ENCODE data around the gene SDK1.

Gene SDK1

GRCh38 chr7:3974329-3974728 is 673.3 kb downstream of the SDK1 start:
- Histone ChIP-seq H3K4ac (ENCODE audit: low read depth, low read length) (no peak overlapping the region), H4K8ac (ENCODE audit: low read depth, low read length) (no peak overlapping the region), H3K9ac (ENCODE audit: low read length) (no peak overlapping the region), H3K4me3 (ENCODE audit: low read depth, low read length) (no peak overlapping the region), H3K27me3 (ENCODE audit: insufficient read depth, low read length) (no peaks in the 10 kb centered on the region), H4K12ac (ENCODE audit: low read depth, low read length) (no peak overlapping the region), H2BK120ac (ENCODE audit: insufficient read depth, low read length, poor library complexity) (no peak overlapping the region), H3K9me3 (ENCODE audit: insufficient read depth, low read depth, low read length) (peaks cover 3% of the 10 kb centered on the region), H3K23ac (ENCODE audit: low read length) (no peak overlapping the region), H2AFZ (ENCODE audit: insufficient read depth, low read length, poor library complexity) (no peak overlapping the region), H2AK5ac (ENCODE audit: low read length) (no peak overlapping the region), H3K14ac (ENCODE audit: low read length) (no peak overlapping the region), H3K18ac (ENCODE audit: low read length) (no peak overlapping the region), H3K79me2 (ENCODE audit: control insufficient read depth, insufficient read depth, low read length, poor library complexity) (no peaks in the 10 kb centered on the region), H2BK5ac (ENCODE audit: low read depth, low read length, poor library complexity) (no peak overlapping the region), H2BK12ac (ENCODE audit: low read length) (no peak overlapping the region), H3K4me2 (ENCODE audit: low read length) (no peak overlapping the region), H3K79me1 (ENCODE audit: low read length) (no peaks in the 10 kb centered on the region), H4K91ac (ENCODE audit: low read depth, low read length) (no peak overlapping the region), H3K27ac (ENCODE audit: low read depth, low read length) (no peak overlapping the region), H3K4me1 (ENCODE audit: control insufficient read depth in 1 of 2, insufficient read depth in 2 of 2, low read length in 2 of 2) (no peaks in the 10 kb centered on the region), H3K36me3 (ENCODE audit: control insufficient read depth in 1 of 2, insufficient read depth in 2 of 2, low read length in 2 of 2) (peaks cover 26 to 35% of the 10 kb centered on the region in 2 experiments)
- WGBS (ENCODE audit: extremely low coverage, insufficient coverage, insufficient read length) = no CpG with 5 or more reads among the region's 19 CpGs
- DNase-seq = no peak

GRCh38 chr7:3975371-3975770 is 674.3 kb downstream of the SDK1 start:
- no peak overlapping the region for H2BK120ac ChIP-seq (ENCODE audit: insufficient read depth, low read length, poor library complexity)
- WGBS (ENCODE audit: extremely low coverage, insufficient coverage, insufficient read length) = no CpG with 5 or more reads among the region's 6 CpGs
- no peak overlapping the region for H2AFZ ChIP-seq (ENCODE audit: insufficient read depth, low read length, poor library complexity)
- no peak overlapping the region for H2BK12ac ChIP-seq (ENCODE audit: low read length)
- no peak for DNase-seq
- H3K9ac ChIP-seq (ENCODE audit: low read length) = no peak overlapping the region
- no peak overlapping the region for H4K12ac ChIP-seq (ENCODE audit: low read depth, low read length)
- no peaks in the 10 kb centered on the region for H3K79me2 ChIP-seq (ENCODE audit: control insufficient read depth, insufficient read depth, low read length, poor library complexity)
- no peak overlapping the region for H3K18ac ChIP-seq (ENCODE audit: low read length)
- H3K14ac ChIP-seq (ENCODE audit: low read length) = no peak overlapping the region
- H3K4me3 ChIP-seq (ENCODE audit: low read depth, low read length) = no peak overlapping the region
- no peak overlapping the region for H3K4me2 ChIP-seq (ENCODE audit: low read length)
- H2AK5ac ChIP-seq (ENCODE audit: low read length) = no peak overlapping the region
- H3K23ac ChIP-seq (ENCODE audit: low read length) = no peak overlapping the region
- H3K27ac ChIP-seq (ENCODE audit: low read depth, low read length) = no peak overlapping the region
- H3K79me1 ChIP-seq (ENCODE audit: low read length) = no peaks in the 10 kb centered on the region
- no peak overlapping the region for H4K91ac ChIP-seq (ENCODE audit: low read depth, low read length)
- H3K9me3 ChIP-seq (ENCODE audit: insufficient read depth, low read depth, low read length) = peaks cover 3% of the 10 kb centered on the region
- no peak overlapping the region for H4K8ac ChIP-seq (ENCODE audit: low read depth, low read length)
- H3K4ac ChIP-seq (ENCODE audit: low read depth, low read length) = no peak overlapping the region
- peaks cover 26 to 35% of the 10 kb centered on the region in 2 experiments for H3K36me3 ChIP-seq (ENCODE audit: control insufficient read depth in 1 of 2, insufficient read depth in 2 of 2, low read length in 2 of 2)
- no peak overlapping the region for H2BK5ac ChIP-seq (ENCODE audit: low read depth, low read length, poor library complexity)
- H3K27me3 ChIP-seq (ENCODE audit: insufficient read depth, low read length) = no peaks in the 10 kb centered on the region
- H3K4me1 ChIP-seq (ENCODE audit: control insufficient read depth in 1 of 2, insufficient read depth in 2 of 2, low read length in 2 of 2) = no peaks in the 10 kb centered on the region

- no peak for DNase-seq
- Histone ChIP-seq H3K36me3 (ENCODE audit: control insufficient read depth in 1 of 2, insufficient read depth in 2 of 2, low read length in 2 of 2) (peaks cover 18 to 26% of the 10 kb centered on the region in 2 experiments), H3K14ac (ENCODE audit: low read length) (no peak overlapping the region), H3K9ac (ENCODE audit: low read length) (no peak overlapping the region), H3K9me3 (ENCODE audit: insufficient read depth, low read depth, low read length) (peaks cover 3% of the 10 kb centered on the region), H4K12ac (ENCODE audit: low read depth, low read length) (no peak overlapping the region), H3K4me1 (ENCODE audit: control insufficient read depth in 1 of 2, insufficient read depth in 2 of 2, low read length in 2 of 2) (peaks cover 0 to 3% of the 10 kb centered on the region in 2 experiments), H2BK12ac (ENCODE audit: low read length) (no peak overlapping the region), H2AK5ac (ENCODE audit: low read length) (no peak overlapping the region), H3K4me3 (ENCODE audit: low read depth, low read length) (no peak overlapping the region), H2AFZ (ENCODE audit: insufficient read depth, low read length, poor library complexity) (no peak overlapping the region), H3K79me2 (ENCODE audit: control insufficient read depth, insufficient read depth, low read length, poor library complexity) (no peaks in the 10 kb centered on the region), H4K91ac (ENCODE audit: low read depth, low read length) (no peak overlapping the region), H3K4me2 (ENCODE audit: low read length) (no peak overlapping the region), H3K79me1 (ENCODE audit: low read length) (no peaks in the 10 kb centered on the region), H2BK120ac (ENCODE audit: insufficient read depth, low read length, poor library complexity) (no peak overlapping the region), H4K8ac (ENCODE audit: low read depth, low read length) (no peak overlapping the region), H3K27ac (ENCODE audit: low read depth, low read length) (no peak overlapping the region), H3K27me3 (ENCODE audit: insufficient read depth, low read length) (no peaks in the 10 kb centered on the region), H3K23ac (ENCODE audit: low read length) (no peak overlapping the region), H3K4ac (ENCODE audit: low read depth, low read length) (no peak overlapping the region), H3K18ac (ENCODE audit: low read length) (no peak overlapping the region), H2BK5ac (ENCODE audit: low read depth, low read length, poor library complexity) (no peak overlapping the region)
- WGBS (ENCODE audit: extremely low coverage, insufficient coverage, insufficient read length) = no CpG with 5 or more reads among the region's 12 CpGs
Measured at GRCh38 chr7:3977391-3977790, 676.3 kb downstream of the SDK1 start.

GRCh38 chr7:3978839-3979238 is 677.8 kb downstream of the SDK1 start:
- H3K4ac ChIP-seq (ENCODE audit: low read depth, low read length) = no peak overlapping the region
- no peak overlapping the region for H4K12ac ChIP-seq (ENCODE audit: low read depth, low read length)
- no peak overlapping the region for H3K23ac ChIP-seq (ENCODE audit: low read length)
- no peak overlapping the region for H4K91ac ChIP-seq (ENCODE audit: low read depth, low read length)
- H3K27ac ChIP-seq (ENCODE audit: low read depth, low read length) = no peak overlapping the region
- H3K27me3 ChIP-seq (ENCODE audit: insufficient read depth, low read length) = no peaks in the 10 kb centered on the region
- no peak overlapping the region for H2BK120ac ChIP-seq (ENCODE audit: insufficient read depth, low read length, poor library complexity)
- no peak overlapping the region for H2AFZ ChIP-seq (ENCODE audit: insufficient read depth, low read length, poor library complexity)
- no peak overlapping the region for H2BK12ac ChIP-seq (ENCODE audit: low read length)
- H4K8ac ChIP-seq (ENCODE audit: low read depth, low read length) = no peak overlapping the region
- peaks cover 3% of the 10 kb centered on the region for H3K9me3 ChIP-seq (ENCODE audit: insufficient read depth, low read depth, low read length)
- H3K14ac ChIP-seq (ENCODE audit: low read length) = no peak overlapping the region
- H2BK5ac ChIP-seq (ENCODE audit: low read depth, low read length, poor library complexity) = no peak overlapping the region
- H3K9ac ChIP-seq (ENCODE audit: low read length) = no peak overlapping the region
- no peak overlapping the region for H3K4me2 ChIP-seq (ENCODE audit: low read length)
- H3K36me3 ChIP-seq (ENCODE audit: control insufficient read depth in 1 of 2, insufficient read depth in 2 of 2, low read length in 2 of 2) = peaks cover 11 to 20% of the 10 kb centered on the region in 2 experiments
- peaks cover 0 to 3% of the 10 kb centered on the region in 2 experiments for H3K4me1 ChIP-seq (ENCODE audit: control insufficient read depth in 1 of 2, insufficient read depth in 2 of 2, low read length in 2 of 2)
- no CpG with 5 or more reads among the region's 8 CpGs for WGBS (ENCODE audit: extremely low coverage, insufficient coverage, insufficient read length)
- no peaks in the 10 kb centered on the region for H3K79me2 ChIP-seq (ENCODE audit: control insufficient read depth, insufficient read depth, low read length, poor library complexity)
- no peak for DNase-seq
- H2AK5ac ChIP-seq (ENCODE audit: low read length) = no peak overlapping the region
- H3K18ac ChIP-seq (ENCODE audit: low read length) = no peak overlapping the region
- H3K4me3 ChIP-seq (ENCODE audit: low read depth, low read length) = no peak overlapping the region
- H3K79me1 ChIP-seq (ENCODE audit: low read length) = no peaks in the 10 kb centered on the region

Data from trophoblast cell (in vitro differentiated cells and primary cell).